ENCODE results near the gene PPP2R2B. TPM values are rescaled to one million over a fixed set of nuclear protein-coding genes. Genes with fewer than 3 reads are reported as not detected.

Gene PPP2R2B
- total RNA-seq, result not detected in 2 replicates

DNA sequence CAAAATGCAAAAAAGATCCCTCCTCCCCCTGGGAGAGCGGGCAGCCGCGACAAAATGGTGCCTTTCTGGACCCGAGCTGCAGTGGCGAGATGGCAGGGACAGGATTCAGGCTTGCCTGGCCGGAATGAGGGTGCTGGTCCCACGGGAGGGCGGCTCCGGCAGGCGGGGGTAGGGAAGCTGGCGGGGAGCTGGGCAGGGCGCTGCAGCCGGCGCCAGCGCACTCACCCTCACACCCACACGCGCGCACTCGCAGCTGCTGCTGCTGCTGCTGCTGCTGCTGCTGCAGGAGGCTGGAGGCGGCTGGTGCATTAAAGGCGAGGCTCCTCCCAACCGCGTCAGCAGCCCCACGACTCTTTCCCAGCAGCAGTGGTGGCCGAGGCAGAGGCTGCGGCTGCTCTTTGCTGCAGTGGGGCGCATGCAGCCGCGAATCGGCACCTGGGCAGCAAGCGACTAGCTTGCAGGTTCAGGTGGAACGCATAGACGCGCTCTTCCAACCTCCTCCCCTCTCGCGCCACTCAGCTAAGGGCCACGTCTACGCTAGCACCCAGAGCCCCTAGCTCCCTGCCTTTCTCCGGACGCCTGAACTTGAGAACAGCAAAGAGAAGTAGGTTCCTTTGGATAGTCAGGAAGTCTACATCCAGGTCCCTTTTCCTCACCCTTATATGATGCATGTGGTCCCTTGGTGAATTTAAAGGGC lies at the start of gene PPP2R2B:
Gene PPP2R2B, minus strand, starts transcription at position 282 of the 697 bp plus-strand sequence.

